Lung (tissue), 12 donors: ENCODE data around the gene PCSK6. TPM values are rescaled to one million over a fixed set of nuclear protein-coding genes. Genes with fewer than 3 reads are reported as not detected.
"Not testable (repeated sequence)": the region's sequence is repeated elsewhere in the genome, so short reads cannot be mapped to it uniquely, and the experiment has no call there.

Source experiments
- ATAC-seq: fragments of 200-7000 bp; cut with Tn5 transposase; one replicate; pipeline ENCODE4 v1.9.1; 2020; ENCODE audit warnings: moderate number of reproducible peaks; ENCODE audit not compliant: insufficient read depth, low FRiP score
- DNase-seq, 3 donors: peaks; one replicate each; pipeline ENCODE4 v3.0.0-alpha.2; 2013 to 2017
- H3K27ac ChIP-seq, 2 donors: one replicate each; pipeline ENCODE4 v1.5.1; 2013; ENCODE audit warnings: mild to moderate bottlenecking in 2 of 2, moderate library complexity in 2 of 2, control low read depth in 1 of 2, inconsistent platforms in 1 of 2, low read depth in 1 of 2, low read length in 1 of 2
- H3K27me3 ChIP-seq, 3 donors: one replicate each; pipeline ENCODE4 v1.5.1; 2013; ENCODE audit warnings: low read length in 2 of 3; ENCODE audit not compliant: control insufficient read depth in 3 of 3, insufficient read depth in 3 of 3
- H3K36me3 ChIP-seq, 4 donors: one replicate each; pipeline ENCODE4 v1.5.1; 2013; ENCODE audit warnings: low read length in 4 of 4, mild to moderate bottlenecking in 1 of 4, moderate library complexity in 1 of 4; ENCODE audit not compliant: control insufficient read depth in 4 of 4, insufficient read depth in 4 of 4
- H3K4me1 ChIP-seq, 5 donors: one replicate each; pipeline ENCODE4 v1.5.1; 2013; ENCODE audit warnings: low read length in 5 of 5, mild to moderate bottlenecking in 2 of 5, moderate library complexity in 1 of 5; ENCODE audit not compliant: control insufficient read depth in 5 of 5, insufficient read depth in 5 of 5
- H3K4me3 ChIP-seq: one replicate; pipeline ENCODE4 v1.5.1; 2013; ENCODE audit warnings: mild to moderate bottlenecking, control low read depth, moderate library complexity
- H3K9ac ChIP-seq, 2 donors: one replicate each; pipeline ENCODE4 v1.5.1; 2013; ENCODE audit warnings: low read length in 2 of 2, control low read depth in 1 of 2; ENCODE audit not compliant: insufficient read depth in 1 of 2
- H3K9me3 ChIP-seq, 4 donors: one replicate each; pipeline ENCODE4 v1.5.1; 2013; ENCODE audit warnings: low read length in 3 of 4, mild to moderate bottlenecking in 1 of 4, moderate library complexity in 1 of 4; ENCODE audit not compliant: control insufficient read depth in 4 of 4, insufficient read depth in 3 of 4
- CTCF ChIP-seq: IDR thresholded peaks from 2 replicates; pipeline ENCODE4 v1.5.1; 2012; ENCODE audit warnings: mild to moderate bottlenecking; ENCODE audit errors: control extremely low read depth, extremely low read depth
- WGBS, 2 donors: extraction: QIAGEN DNeasy Blood & Tissue Kit; methylation state at CpG; one replicate each; pipeline ENCODE4 v1.1.7; 2013; 5-methylcytosine and 5-hydroxymethylcytosine counted together
- polyA plus RNA-seq, 2 donors: library from polyadenylated mRNA; stranded (reverse); fragments of 200-250 nt; gene quantifications; one replicate each; pipeline ENCODE4 v1.2.1, GENCODE V29; 2013
- total RNA-seq, 2 donors: library from RNA; depleted of rRNA in 1 of 2; stranded (reverse); fragments of >200 nt in 1 of 2; gene quantifications; one replicate each; pipeline ENCODE4 v1.2.1, GENCODE V29; 2014 to 2021
- donor health status: control.
- donor health status: control.
- donor health status: Bipolar disorder and iron deficiency.
- donor health status: healthy.
- donor health status: DM: yes; HTN: yes; CAD: no.

The PCSK6 gene
- total and polyA plus RNA-seq, 4 donors: 4.6 to 41.0 (median 8.4) TPM

GRCh38 chr15:101457696-101458095, 31.8 kb downstream of the PCSK6 start:
- no peak overlapping the region for H3K27ac ChIP-seq
- DNase-seq (no peak), ATAC-seq (no peak)
- peaks cover 7 to 16% (median 12%) of the 10 kb centered on the region in 5 donors for H3K4me1 ChIP-seq
- TF ChIP-seq CTCF: no peak
- no peak overlapping the region for H3K4me3 ChIP-seq
- no peak overlapping the region for H3K9ac ChIP-seq
- H3K9me3 ChIP-seq: no peaks in the 10 kb centered on the region
- 78 to 79% methylated on average over 9 of the region's 9 CpGs for WGBS, 2 donors
- H3K36me3 ChIP-seq: no peaks in the 10 kb centered on the region
- H3K27me3 ChIP-seq: no peaks in the 10 kb centered on the region

GRCh38 chr15:101456057-101456739, 33.3 kb downstream of the PCSK6 start:
- Histone ChIP-seq H3K36me3 (no peaks in the 10 kb centered on the region), H3K27ac (no peak overlapping the region), H3K9ac (no peak overlapping the region), H3K9me3 (no peaks in the 10 kb centered on the region), H3K4me3 (no peak overlapping the region), H3K27me3 (no peaks in the 10 kb centered on the region), H3K4me1 (peaks cover 7 to 30% (median 14%) of the 10 kb centered on the region in 5 donors)
- no peak for ATAC-seq
- no peak for TF ChIP-seq CTCF
- no peak for DNase-seq
- WGBS, 2 donors: 49 to 75% methylated on average over 14 of the region's 14 CpGs

- no peak for ATAC-seq
- H3K4me1 ChIP-seq: peaks cover 7 to 37% (median 20%) of the 10 kb centered on the region in 5 donors
- peak in 2 of 3 donors; percentile 51 to 54 for DNase-seq
- WGBS, 2 donors: 14 to 37% methylated on average over 11 of the region's 11 CpGs
- H3K4me3 ChIP-seq: no peak overlapping the region
- H3K27me3 ChIP-seq: no peaks in the 10 kb centered on the region
- no peaks in the 10 kb centered on the region for H3K9me3 ChIP-seq
- no peak overlapping the region for H3K9ac ChIP-seq
- H3K36me3 ChIP-seq: no peaks in the 10 kb centered on the region
- TF ChIP-seq CTCF: no peak
- peak overlapping the region in 1 of 2 donors; percentile 43 for H3K27ac ChIP-seq
Measured at GRCh38 chr15:101455291-101456025, 34.0 kb downstream of the PCSK6 start.

GRCh38 chr15:101454781-101455180, 34.7 kb downstream of the PCSK6 start:
- H3K27me3 ChIP-seq, H3K4me3 ChIP-seq, ATAC-seq, H3K9me3 ChIP-seq, H3K36me3 ChIP-seq, DNase-seq, H3K27ac ChIP-seq, H3K9ac ChIP-seq: not testable (repeated sequence)
- WGBS, 2 donors: 91 to 92% methylated on average over 5 of the region's 5 CpGs
- H3K4me1 ChIP-seq: peaks cover 7 to 41% (median 24%) of the 10 kb centered on the region in 5 donors
